GM18907 (cell line): Measurements from ENCODE around the gene LCAT.
A peak's percentile ranks its signal among the peaks of the same experiment; 100 is the strongest.
"Not testable (repeated sequence)": the region's sequence is repeated elsewhere in the genome, so short reads cannot be mapped to it uniquely, and the experiment has no call there.

Experiments
- ATAC-seq: cut with Tn5 transposase; IDR thresholded peaks from one replicate; pipeline ENCODE4 v1.9.1; 2021; ENCODE audit warnings: mild to moderate bottlenecking, moderate library complexity; ENCODE audit not compliant: unreplicated experiment

Gene LCAT

DNA sequence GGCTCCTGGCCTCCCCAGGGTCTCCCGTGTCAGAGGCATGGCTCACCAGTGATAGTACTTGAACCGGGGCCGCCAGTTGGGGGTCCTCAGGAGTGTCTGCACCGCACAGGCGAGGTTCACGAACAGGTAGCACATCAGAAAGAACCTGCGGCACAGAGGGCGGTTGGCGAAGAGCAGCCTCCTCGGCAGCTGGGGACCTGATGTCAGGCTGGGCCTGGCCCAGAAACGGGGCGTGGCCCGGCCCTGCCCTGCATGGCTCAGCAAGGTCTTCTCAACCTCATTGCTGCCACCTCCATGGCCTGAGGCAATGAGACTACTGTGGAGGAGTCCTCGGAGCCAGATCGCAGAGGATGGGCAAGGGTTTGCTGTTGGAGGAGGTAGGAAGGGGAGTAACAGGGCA, 4.1 kb upstream of the LCAT start:
- no peak for ATAC-seq

DNA sequence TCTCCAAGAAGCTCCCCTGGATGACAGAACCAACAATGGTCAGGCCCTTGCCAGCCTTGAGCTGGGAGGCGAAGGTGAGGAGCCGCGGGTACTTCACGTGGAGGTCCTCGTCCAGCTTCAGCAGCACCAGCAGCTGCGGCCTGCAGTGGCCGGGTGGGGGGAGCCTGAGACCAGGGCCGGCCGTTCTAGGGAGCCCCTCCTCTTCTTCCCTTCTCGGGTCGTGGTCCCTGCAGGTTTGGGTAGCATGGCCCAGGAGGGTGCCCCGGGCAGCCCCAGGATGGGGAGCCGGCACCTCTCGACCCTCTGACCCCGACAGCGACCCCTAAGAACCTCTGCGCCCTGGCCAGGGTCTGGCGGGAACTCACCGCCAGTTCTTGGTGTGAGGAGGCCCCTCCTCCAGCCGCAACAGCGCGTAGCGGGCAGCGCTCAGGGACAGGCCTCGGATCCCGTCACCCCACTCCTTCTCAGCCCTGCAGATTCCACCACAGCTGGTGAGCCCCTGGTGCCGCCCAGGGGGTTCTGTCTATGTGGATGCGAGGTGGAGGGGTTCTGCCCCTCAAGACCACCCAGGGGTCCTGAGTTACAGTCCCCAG, 3.1 kb upstream of the LCAT start:
- ATAC-seq: no peak

DNA sequence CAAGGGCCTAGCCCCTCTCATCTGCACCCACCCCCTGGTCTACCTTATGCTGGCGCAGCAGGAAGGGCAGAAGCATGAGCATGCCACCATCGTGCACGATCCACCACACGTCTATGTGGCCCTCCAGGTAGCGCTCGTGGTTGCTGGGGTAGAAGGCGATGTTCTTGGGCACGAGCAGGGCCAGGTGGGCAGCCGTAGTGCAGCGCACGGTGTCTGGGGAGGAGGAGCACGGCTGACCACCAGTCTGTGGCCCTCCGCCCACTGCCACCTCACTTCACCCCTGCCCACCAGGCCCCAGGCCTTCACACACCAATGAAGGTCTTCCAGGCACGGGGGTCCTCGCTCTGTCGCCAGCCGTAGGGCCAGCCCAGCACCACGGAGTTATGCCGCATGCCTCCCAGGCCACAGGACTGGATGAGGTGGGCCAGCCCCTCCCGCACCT, 2.2 kb upstream of the LCAT start:
- no peak for ATAC-seq

DNA sequence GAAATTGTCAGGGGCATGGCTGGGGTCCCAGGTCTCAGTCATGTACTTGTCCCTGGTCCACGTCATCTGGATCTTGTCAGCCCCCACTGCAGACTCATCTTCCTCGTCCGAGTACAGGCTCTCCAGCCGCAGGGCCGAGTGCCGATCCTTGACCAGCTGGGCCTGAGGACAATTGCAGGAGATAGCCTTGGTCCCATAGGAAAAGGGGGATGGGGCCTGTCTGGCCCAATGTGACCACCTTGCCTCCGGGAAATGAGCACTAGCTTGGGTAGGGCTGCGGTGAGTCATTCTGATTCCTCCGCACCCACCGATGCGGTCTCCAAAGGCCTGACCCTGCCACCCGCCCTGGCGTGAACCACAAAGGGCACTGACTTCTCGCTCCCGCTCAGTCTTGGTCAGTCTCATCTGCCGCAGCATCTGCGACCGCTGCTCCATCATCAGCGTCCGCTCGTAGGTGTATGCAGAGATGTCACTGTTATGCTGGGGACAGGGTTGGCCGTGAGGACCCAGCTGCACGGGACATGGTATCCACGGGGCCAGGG, 1.5 kb upstream of the LCAT start:
- no peak for ATAC-seq

DNA sequence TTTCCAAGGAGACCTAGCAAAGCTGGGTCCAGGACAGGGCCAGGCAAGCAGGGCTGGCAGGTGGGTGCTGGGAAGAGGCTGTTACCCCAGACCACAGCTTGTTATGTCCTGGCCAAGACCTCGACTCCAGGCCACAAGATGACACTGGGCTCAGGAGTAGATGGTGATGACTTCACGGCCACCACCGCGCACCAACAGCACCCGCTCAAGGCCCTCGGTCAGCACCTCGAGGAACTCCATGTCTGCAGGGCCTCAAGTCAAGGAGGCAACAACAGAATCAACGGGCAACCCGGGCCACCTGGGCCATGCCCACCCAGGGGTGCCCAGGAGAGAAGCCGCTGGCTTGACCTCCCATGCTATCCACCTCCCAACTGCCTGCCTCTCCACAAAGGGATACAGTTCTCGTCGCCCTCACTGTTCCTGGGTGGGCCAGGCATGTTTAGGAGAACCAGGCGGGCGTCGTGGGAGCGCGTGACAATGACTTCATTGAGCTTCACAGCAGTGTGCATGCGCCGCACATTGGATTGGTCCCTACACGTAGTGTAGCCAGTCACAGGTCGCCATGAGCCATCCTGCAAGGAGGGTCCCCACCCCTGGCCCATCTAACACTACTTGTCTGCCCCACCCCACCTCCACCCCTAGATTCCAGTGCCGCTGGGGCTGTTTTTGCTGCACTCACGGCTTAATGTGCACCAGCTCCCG, 921 bp upstream of the LCAT start:
- no peak for ATAC-seq

- ATAC-seq: no peak
These were observed 683 bp downstream of the LCAT start for GRCh38 chr16:67943256-67943618.

DNA sequence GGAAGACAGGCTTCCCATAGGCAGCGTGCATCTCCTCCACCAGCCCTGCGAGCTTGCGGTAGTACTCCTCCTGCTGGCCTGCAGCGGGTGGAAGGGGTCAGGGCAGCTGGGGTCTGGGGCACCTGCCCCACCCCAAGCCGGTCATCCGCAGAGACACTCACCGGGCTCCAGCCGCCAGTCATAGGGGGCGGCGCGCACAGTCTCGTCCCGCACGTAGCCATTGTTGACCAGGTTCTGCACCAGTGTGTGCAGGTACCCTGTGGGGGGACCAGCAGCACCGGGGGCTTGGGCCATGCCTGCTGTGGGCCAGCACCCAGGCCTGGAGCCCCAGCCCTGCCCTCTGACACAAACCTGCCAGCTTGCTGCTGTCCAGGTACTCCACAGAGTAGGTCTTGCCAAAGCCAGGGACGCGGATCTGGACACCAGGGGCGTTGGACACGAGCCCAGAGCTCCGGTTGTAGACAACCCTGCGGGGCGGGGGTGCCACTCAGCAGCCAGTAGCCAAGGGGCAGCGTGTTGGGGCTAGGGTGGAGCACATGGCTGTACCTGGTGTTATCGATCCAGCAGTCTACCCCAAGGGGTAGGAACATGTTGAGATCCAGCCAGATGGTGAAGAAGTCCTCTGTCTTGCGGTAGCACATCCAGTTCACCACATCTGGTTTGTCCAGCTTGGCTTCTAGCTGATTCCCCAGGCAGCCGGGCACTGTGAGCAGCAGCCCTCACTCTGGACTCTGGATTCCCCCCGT, 1.2 kb downstream of the LCAT start:
- no peak for ATAC-seq

DNA sequence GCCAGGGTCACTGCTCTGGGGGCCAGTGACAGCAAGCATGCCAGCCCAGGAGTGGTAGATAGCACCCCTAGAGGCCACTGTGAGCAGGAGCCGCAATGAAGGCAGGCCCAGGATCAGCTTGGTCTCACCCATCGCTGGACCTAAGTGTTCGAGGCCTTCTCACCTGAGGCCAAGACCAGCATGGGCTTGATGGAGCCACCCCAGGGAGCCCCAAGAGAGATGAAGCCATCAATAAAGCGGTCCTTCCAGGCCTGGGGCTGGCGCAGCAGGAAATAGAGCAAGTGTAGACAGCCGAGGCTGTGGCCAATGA, 1.8 kb downstream of the LCAT start:
- peak; percentile 40 for ATAC-seq

DNA sequence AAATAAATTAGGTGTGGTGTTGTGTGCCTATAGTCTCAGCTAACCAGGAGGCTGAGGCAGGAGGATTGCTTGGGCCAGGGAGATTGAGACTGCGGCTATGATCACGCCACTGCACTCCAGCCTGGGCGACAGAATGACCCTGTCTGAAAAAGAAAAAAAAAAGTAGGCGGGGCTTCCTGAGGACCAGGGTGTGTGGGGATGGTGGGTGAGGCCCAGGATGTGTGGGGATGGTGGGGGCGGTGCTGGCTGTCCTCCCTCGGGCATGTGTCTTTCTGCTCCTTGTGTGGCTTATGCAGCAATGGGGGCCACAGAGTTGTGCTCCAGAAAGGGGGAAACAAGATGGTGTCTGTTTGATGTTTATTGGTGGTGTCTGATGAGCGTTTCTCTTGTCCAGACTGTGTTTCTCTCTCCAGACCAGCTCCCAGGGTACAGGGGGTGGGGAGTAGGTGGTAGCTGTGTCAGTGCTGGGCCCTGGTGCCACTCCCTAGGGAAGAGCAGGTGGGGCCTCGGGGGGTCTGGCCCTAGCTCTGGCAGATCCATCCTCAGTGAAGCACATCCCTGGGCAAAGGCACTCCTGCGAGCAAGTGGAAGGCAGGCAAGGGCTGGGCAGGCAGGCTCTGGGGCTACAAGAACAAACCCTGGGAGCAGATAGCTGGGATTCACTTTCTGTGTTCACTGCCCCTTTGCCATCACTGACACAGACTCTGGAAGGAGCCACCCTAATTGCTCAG, 2.3 kb downstream of the LCAT start:
- ATAC-seq: no peak

DNA sequence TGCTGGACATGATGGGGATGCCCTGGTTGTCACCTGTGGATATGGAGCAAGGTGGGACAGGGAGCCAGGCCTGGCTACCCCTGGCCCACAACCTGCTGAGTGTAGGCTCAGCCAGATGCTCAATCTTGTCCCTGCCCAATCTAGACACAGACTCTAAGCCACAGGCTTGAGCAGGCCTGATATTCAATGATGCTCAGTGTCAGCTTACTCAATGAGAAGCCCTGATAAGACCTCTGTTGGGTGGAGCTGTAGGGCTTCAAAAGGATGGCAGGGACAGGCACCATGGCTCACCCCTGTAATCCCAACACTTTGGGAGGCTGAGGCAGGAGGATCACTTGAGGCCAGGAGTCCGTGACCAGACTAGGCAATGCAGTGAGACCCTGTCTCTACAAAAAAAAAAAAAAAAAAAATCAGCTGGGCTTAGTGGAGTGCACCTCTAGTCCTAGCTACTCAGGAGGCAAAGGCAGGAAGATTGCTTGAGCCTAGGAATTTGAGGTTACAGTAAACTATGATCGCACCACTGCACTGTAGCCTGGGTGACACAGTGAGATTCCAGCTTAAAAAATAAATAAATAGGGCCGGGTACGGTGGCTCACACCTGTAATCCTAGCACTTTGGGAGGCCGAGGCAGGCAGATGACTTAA, 3.4 kb downstream of the LCAT start:
- ATAC-seq: no peak

- no peak for ATAC-seq
These were observed 4.1 kb downstream of the LCAT start for GRCh38 chr16:67939507-67940445.

DNA sequence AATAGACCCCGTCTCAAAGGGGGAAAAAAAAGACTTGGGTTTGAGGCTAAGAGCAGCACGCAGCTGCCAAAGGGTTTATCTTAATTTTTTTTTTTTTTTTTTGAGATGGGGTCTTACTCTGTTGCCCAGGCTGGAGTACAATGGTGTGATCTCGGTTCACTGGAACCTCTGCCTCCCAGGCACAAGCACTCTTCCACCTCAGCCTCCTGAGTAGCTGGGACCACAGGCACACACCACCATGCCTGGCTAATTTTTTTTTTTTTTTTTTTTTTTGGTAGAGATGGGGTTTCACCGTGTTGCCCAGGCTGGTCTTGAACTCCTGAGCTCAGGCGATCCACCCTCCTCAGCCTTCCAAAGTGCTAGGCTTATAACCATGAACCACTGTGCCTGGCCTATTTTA, 6.2 kb downstream of the LCAT start:
- not testable (repeated sequence) for ATAC-seq

GRCh38 chr16:67936880-67937605, 6.9 kb downstream of the LCAT start:
- ATAC-seq: peak; percentile 63

DNA sequence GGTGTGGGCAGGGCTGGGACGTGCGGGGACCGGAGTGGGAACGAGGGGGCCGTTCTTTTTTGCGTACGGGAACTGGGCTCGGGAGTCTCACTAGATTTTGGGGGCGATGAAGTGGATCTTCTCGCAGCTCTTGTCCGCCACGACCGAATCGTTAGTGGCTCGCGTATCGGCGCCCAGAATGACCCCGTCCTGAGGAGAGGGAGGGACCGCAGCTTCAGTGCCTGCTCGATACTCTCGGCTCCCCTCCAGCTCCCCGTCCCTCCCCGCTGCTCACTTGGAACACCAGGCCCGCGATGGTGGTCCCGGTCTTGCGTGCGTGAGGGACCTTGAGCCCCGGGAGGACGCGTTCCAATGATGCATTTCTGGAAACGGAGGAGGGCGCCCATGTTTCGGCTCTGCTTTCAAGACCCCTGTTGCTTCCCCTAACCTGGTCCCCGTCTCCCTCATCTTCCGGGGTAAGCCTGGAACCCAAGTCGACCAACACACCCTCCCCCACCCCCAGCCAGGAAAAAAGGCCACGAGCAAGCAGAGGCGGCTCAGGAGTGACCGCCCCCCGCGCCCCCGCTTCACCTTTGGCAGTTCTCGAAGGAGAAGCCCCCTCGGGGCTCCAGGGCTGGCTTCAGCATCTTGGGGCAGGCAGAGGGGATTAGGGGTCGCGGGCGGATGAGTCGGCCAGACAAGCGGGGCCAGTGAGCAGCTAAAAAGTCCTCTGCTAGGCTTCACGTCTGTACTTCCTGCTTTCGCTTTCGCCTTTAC, 7.6 kb downstream of the LCAT start, which contains the start of gene PSMB10:
Gene PSMB10 (minus strand): TSS at position 727 of the 756 bp plus-strand sequence. CDS start 101 bp downstream, at position 626.
- peak; percentile 1 for ATAC-seq

GRCh38 chr16:67935402-67936123, 8.4 kb downstream of the LCAT start:
- peak; percentile 87 for ATAC-seq

DNA sequence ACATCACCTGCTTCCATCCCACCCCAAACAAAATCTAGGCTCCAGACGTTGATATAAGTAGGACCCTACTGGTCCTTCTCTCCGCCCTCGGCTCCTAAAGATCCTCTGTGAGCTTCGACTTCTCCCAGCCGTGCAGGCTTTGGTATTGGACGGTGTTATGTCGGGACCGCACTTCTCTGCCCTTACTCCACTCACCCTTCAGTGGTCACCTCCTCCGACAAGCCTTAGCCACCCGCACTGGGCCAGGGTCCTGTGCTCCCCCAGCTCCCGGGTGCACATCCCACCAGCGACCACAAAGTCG, 8.9 kb downstream of the LCAT start:
- no peak for ATAC-seq

- no peak for ATAC-seq
These were observed 9.4 kb downstream of the LCAT start for GRCh38 chr16:67934306-67935100.
